ENCODE data around the gene FAM186B.

The FAM186B gene

GRCh38 chr12:49552425-49552824 is 53.0 kb downstream of the FAM186B start:
- no peak for DNase-seq (ENCODE audit: low read depth in 2 of 2, low spot score in 1 of 2)

- DNase-seq (ENCODE audit: low read depth in 2 of 2, low spot score in 1 of 2), result no peak
Observed at GRCh38 chr12:49552014-49552413, 53.4 kb downstream of the FAM186B start.

GRCh38 chr12:49550693-49551252 is 54.7 kb downstream of the FAM186B start:
- no peak for DNase-seq (ENCODE audit: low read depth in 2 of 2, low spot score in 1 of 2)

DNA sequence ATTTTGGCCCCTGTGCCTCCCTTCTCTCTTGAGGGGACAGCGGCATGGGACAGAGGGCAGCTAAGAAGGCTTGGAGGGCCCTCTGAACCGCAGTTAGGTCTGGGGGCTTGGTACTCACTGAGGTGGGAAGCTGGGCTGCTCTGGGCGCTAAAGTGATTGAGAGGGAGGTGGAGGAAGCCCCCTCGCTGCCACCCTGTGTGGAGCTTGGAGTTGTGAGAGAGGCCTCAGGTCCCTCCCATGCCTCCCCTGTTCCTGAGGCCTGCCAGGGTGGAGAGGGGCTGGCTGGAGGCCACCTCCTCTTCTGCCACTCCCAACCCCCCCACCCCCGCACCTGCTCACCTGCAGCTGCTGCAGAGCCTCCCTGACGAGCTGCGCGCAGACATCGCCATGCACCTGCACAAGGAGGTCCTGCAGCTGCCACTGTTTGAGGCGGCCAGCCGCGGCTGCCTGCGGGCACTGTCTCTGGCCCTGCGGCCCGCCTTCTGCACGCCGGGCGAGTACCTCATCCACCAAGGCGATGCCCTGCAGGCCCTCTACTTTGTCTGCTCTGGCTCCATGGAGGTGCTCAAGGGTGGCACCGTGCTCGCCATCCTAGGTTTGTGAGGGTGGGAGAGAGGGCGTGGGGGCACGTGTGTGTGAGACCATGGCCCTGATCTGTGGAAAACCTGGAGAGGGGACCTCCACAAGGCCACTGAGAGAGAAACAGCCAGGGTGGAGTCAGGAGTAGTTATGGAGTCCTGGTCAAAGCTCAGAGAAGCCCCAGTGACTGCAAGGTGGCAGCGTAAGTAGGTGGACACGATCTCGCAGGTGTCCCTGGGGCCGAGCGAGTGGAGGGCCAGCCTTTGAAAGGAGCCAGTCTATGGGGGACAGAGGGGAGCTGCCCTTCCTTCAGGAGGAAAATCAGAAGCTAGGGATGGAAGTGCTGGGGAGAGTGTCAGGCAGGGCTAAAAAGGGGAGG is 55.4 kb downstream of the FAM186B start:
- no peak for DNase-seq (ENCODE audit: low read depth in 2 of 2, low spot score in 1 of 2)

- DNase-seq (ENCODE audit: low read depth in 2 of 2, low spot score in 1 of 2), result no peak
Observed at GRCh38 chr12:49548822-49549648, 56.4 kb downstream of the FAM186B start.

DNA sequence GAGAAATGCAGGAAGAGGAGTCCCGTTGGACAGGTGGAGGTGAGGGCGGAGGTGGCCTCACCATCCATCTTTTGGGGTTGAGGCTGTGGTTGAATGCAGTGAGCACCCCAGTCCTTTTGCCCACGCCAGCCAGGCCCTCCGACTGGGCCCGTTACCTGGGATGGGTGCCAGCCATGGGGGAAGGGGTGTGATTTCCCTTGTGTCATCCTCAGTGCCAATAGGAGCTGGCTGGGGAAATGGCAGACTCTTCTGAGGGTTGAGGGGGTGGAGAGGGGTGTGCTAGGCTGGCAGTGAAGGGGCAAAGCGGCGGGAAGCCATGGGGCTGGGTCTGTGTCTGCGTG is 57.0 kb downstream of the FAM186B start:
- DNase-seq (ENCODE audit: low read depth in 2 of 2, low spot score in 1 of 2), result no peak

DNA sequence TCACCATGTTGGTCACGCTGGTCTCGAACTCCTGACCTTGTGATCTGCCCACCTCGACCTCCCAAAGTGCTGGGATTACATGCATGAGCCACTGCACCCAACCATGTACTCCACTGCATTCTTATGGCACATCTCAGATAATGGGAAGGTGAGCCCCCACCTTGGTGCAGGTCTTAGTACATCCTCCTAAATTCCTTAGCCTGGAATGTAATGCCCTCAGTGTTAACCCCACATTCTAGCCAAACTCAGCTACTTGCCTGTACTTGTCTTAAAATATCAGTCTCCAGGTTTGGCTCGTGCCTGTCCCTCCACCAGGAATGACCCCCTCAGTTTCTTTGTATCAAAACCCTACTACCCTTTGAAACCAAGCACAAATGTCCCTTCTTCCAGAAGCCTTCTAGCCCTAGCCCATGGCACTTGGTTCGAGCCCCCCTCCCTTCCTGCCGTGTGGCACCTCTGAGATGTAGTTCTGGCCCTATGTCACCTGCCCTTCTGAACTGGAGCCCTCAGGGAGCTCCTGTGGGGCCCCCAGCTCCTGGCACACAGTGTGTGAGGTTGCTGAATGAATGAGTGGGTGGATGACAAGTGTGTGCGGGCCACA is 58.2 kb downstream of the FAM186B start:
- no peak for DNase-seq (ENCODE audit: low read depth in 2 of 2, low spot score in 1 of 2)

- DNase-seq (ENCODE audit: low read depth in 2 of 2, low spot score in 1 of 2), result no peak
Observed at GRCh38 chr12:49546481-49546880, 59.0 kb downstream of the FAM186B start.

- DNase-seq (ENCODE audit: low read depth in 2 of 2, low spot score in 1 of 2), result no peak
Observed at GRCh38 chr12:49545815-49546214, 59.6 kb downstream of the FAM186B start.

GRCh38 chr12:49543914-49544815 is 61.3 kb downstream of the FAM186B start:
- no peak for DNase-seq (ENCODE audit: low read depth in 2 of 2, low spot score in 1 of 2)

- no peak for DNase-seq (ENCODE audit: low read depth in 2 of 2, low spot score in 1 of 2)
Observed at GRCh38 chr12:49543221-49543913, 62.1 kb downstream of the FAM186B start.

- no peak for DNase-seq (ENCODE audit: low read depth in 2 of 2, low spot score in 1 of 2)
Observed at GRCh38 chr12:49542592-49543160, 62.8 kb downstream of the FAM186B start.

- DNase-seq (ENCODE audit: low read depth in 2 of 2, low spot score in 1 of 2), result no peak
Observed at GRCh38 chr12:49541911-49542505, 63.4 kb downstream of the FAM186B start.

DNA sequence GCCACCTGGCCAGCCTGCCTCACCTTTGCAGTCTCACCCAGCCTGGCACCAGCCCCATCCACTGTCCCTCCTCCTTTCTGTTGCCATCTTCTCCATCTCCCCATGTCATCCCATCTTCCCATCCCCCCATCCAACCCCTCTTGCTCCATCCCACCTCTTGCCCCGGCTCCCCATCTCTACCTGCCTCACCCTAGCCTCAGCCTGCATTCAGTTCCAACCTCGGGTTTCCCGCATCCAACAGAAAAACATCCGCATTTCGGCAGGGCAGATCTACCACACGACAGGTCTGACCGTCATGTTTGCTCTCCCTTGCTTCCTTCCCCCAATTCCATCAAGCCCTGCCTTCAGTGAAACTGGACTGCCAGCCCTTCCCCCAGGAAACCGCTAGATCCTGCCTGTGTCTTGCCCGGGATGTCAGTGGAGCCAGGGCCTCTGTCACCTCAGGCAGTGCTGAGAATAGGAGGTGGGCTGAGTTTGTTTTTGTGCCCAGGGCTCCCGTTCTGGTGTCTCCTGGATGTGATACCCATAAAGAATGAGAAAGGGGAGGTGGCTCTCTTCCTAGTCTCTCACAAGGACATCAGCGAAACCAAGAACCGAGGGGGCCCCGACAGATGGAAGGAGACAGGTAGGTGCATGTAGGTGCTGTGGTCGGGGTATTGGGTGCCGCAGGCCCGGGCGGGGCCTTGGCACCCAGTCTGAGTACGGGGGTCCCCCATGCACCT is 64.1 kb downstream of the FAM186B start:
- no peak for DNase-seq (ENCODE audit: low read depth in 2 of 2, low spot score in 1 of 2)

DNA sequence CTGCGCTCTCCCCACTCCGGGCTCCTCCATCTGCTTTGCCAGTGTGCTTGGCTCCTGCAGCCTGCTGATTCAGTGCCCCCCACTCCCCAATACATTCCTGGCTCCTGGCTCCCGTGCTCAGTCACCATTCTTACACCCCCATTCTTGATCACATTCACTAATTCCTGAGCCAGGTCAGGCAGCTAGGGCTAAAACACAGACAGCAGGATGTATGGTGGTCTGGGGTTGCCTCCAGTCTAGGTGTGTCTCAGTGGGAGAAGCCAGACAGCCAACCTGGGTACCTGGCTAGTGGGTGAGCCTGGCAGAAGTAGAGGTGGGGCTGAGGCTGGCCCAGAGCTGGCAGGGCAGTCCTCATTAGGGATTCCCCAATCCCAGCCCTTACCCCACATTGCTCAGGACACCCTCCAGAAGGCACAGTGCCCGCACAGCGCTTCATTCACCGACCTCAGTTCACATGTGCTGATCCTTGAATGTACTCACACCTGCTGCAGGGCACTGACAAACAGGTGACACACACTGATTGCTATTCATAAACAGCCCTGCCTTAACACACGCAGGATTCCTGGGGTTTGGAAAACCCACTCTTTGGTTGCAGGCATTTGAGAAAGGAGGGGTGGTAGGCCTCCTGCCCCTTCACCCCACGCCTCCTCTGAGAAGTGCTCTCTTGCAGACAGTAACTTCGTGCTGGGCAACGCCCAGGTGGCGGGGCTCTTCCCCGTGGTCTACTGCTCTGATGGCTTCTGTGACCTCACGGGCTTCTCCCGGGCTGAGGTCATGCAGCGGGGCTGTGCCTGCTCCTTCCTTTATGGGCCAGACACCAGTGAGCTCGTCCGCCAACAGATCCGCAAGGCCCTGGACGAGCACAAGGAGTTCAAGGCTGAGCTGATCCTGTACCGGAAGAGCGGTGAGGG is 65.0 kb downstream of the FAM186B start:
- DNase-seq (ENCODE audit: low read depth in 2 of 2, low spot score in 1 of 2), result no peak

DNA sequence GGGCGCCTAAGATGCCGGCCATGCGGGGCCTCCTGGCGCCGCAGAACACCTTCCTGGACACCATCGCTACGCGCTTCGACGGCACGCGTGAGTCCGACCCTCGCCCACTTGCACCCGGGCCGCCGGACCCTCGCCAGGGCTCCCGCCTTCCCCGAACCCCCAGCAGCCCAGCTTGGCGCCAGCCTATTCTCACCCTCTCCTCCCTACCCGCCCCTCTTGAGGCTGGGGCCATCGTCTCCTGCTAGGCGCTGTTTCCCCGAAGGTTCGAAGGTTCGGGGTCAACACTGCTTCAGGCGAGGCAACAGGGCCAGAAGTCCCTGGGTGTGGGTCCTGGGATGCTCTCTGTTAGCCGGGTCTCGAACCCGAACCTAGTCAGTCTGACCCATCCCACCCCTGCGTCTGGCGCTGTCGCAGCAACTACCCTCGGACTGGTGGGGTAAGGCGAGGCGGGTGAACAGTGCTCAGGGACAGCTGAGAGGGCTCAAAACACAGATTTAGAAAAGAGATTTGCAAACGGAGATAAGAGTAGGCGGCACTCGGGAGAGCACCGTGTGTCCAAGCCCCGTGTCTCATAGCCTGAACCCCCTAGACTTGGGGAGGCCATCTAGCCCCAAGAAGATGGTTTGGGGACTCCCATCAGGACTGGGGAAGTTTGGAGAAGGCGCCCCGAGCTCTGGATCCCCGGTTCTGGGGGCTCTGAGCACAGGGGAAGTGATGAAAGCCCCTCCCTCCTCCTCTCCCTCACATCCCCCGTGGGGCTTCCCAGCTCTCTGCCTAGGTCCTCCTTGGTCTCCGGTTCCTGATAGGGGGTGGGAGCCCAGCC is 65.8 kb downstream of the FAM186B start:
- DNase-seq (ENCODE audit: low read depth in 2 of 2, low spot score in 1 of 2), result no peak

Measured in stimulated activated CD8-positive, alpha-beta memory T cell treated with anti-CD3 and anti-CD28 coated beads, Interleukin-4, amount 100 ng/mL, for 4 hours (primary cell).